Measurements from ENCODE around the gene ROR2. TPM values are rescaled to one million over a fixed set of nuclear protein-coding genes. Genes with fewer than 3 reads are reported as not detected.

ROR2 gene
- total and polyA plus RNA-seq, 8 donors = 3.0 to 21.4 (median 9.8) TPM

Small RNAs within 50 kb of the gene (small RNA-seq; reads per million reads assigned to genes)
- gene MIR3910-1 = 0 reads per million in 4 donors

Other genes with a start within 250 kb of the ROR2 start
- gene SPTLC1, start 165.2 kb upstream of the ROR2 start, total RNA-seq = 100 to 1,000 TPM in 3 of 5 donors, 10 to 100 TPM in 2; 34.6 to 157 (median 145) TPM
- 10 to 100 TPM; 14.4 to 26.1 (median 15.9) TPM for gene SPTLC1, start 165.2 kb upstream of the ROR2 start, polyA plus RNA-seq